GM18951 (cell line): ENCODE measurements around the gene SMARCA2.

ENCODE experiments used
- POLR2A ChIP-seq: IDR thresholded peaks from 4 replicates; pipeline ENCODE4 v1.6.1; 2011; ENCODE audit warnings: mild to moderate bottlenecking; ENCODE audit not compliant: insufficient read length, insufficient read depth; ENCODE audit errors: extremely low read depth
- in situ Hi-C: fragments of 300-500 bp; cut with MboI; formaldehyde crosslinking; loops from one replicate; pipeline ENCODE4 v1.12.0; 2022; ENCODE audit warnings: low sequenced_read_pairs, mixed read lengths, inconsistent platforms; ENCODE audit not compliant: unreplicated experiment

Gene SMARCA2

DNA sequence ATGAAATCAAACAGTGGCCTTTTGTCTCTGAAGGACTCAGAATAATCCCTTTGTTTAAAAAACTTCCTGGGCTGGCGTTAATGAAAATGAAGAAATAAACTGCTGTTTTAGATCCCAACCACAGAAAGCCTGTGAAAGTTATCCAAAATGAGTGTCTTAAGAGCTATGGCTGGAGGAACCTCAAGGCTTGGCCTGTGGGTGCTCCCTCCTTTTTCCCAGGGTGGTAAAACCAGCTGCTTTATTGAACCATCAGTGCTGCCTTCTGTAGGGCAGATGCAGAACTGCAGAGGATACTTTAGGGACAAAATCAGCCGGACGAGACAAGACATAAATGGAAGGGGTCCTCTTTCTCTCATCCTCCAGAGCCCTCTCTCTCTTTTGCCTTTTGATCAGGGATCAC lies 100.9 kb downstream of the SMARCA2 start:
- no peak for TF ChIP-seq POLR2A

DNA sequence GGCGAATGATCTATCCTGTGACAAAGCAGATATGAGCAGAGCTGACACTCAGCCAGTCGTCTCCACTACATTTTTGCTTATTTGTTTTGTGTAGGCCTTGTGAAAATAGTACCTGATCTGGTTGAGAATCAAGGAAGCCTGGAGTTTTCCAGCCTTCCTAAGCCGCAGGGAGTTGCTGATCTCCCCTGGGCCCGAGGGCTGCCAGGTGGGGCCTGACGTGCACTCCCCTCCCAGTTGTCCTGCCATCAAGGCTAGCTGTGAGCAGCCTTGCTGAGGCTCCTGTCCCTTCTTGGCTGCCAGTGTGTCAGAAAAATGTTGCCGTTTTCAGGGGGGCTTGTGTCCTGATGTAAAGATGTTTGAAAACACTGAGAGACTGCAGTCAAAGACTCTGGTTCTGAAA lies 102.4 kb downstream of the SMARCA2 start:
- TF ChIP-seq POLR2A: no peak
- in situ Hi-C loops: no loop called here

More for the DNA sequence above, 100.9 kb downstream of the SMARCA2 start:
- in situ Hi-C loops: no loop called here

DNA sequence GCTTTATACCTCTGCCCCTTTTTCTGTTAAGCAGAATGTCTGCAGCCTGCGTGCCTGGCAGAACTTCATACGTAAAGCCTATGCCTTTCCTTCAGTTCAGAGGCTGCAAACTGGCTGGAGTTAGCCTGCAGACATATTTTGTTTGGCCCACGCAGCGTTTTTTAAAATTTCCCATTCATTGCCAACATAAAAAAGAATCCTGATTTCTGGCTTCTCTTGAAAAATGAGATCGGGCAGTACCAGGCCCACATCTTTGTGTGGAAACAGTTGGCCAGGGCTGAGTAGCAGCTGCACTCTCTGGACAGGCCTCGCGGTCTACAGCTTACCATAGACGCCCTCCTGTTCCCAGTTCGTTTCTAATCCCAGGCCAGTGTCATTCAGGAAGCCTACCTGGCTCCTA lies 104.4 kb downstream of the SMARCA2 start:
- no peak for TF ChIP-seq POLR2A
- in situ Hi-C loops: no loop called here

DNA sequence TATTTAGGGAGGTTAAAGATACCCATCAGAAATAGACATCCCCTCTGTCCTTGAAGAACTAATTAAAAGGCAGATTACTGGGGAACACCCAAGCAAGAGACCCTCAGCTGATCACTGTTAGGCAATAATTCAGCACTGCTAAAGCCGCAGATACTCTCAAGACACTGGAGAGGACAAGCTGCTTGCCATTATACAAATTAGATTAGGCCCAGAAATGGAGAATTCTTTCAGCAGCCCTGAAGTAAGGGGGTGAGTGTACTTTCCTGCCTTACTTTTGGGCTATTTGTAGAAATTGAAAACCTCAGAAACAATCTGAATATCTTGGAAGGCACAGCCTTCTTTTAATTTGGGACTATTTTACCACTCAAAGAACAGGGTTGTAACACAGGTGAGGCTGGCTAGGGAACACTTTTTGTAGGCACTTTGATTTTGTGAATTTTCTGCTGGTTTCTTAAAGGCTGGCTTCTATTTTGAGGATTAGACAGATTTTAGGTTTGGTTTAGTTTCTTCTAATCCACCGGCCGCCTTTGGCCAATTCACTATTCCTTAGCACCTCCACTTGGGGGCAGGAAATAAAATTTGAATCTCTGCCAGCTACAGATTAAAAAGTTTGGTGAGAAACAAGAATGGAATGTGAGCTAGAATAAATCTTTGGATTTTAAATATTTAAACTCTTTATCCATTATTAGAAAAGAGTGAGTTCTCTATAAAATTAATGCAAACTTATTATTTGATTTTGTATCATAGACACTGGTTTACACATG lies 106.0 kb downstream of the SMARCA2 start:
- no peak for TF ChIP-seq POLR2A
- in situ Hi-C loops: no loop called here

DNA sequence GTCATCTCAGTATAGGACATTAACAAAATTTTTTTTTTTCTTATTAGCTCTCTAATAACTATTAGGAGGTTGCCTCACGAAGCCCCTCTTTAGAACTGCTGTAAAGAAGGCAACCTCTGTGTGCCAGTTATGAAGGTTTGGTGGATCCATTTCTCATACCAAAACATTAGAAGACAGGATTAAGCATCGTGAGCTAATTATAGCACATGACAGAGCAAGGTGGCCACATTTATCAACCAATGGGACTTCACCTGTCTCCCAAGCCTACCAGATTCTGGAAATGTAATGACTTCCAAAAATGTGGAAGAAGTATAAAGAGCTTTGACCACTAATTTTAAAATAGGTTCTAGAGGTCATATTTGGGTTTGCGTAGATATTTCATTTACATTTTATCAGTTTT lies 107.2 kb downstream of the SMARCA2 start:
- no peak for TF ChIP-seq POLR2A
- in situ Hi-C loops: no loop called here

DNA sequence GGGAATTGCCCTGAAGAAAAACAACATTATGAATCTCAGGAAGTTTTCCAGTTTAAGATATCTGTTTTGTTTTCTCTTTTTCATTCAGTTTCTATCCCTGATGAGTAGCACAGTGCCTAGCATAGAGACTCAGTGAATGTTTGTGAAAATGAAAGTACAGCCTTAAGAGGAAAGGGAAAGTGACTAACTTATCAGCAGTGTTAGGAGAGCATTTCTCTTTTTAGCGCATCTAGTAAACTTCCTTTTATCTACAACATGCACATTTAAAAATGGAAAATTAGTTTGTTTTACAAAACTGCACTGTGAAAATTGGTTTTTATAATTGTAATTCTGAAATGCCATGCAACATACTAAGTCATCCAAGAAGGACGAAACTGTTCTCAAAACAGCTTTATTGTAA lies 110.8 kb downstream of the SMARCA2 start:
- in situ Hi-C loops: loop anchor here (25.0 kb wide), 1 partner anchor 611 kb away; no protein-coding TSS in a partner anchor
- TF ChIP-seq POLR2A: no peak

DNA sequence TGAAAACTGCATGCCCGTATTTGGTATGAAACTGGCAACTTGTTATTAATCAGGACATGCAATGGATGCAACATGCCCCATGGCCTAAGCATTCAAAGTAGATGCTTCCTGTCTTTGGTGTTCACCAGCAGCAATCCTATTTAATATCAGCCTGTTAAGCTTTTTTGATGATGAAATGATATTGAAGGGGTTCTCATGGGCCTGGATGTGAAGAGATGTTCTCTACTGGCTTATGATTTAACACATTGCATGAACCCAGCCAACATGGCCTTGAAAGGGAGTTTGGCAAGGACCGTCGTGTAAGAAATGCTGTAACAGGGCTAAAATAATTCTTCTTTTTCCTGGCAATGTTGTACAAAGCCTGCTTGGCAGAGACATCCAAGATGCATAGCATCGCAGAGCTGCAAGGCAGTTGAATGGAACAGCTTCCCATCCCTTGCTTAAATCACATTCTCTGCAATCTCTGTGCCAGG lies 111.2 kb downstream of the SMARCA2 start:
- no peak for TF ChIP-seq POLR2A
- in situ Hi-C loops: loop anchor here (25.0 kb wide), 1 partner anchor 611 kb away; no protein-coding TSS in a partner anchor

DNA sequence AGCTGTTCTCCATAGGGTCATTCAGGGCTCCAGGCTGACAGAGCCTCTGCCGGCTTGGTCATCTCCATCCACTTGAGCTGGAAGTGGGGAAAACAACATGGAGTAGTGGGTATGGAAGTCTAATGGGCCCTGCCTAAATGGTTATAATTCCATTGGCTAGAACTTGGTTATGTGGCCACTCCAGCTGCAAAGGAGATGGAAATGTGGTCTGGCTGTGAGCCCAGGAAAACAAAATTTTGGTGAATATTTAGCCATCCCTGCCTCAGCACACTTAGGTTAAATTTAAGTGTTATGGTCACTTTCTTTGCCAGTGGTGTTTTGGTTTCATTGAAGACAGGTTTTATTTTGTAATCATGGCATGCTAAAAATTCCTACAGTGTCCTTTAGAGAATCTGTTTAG lies 112.3 kb downstream of the SMARCA2 start:
- in situ Hi-C loops: loop anchor here (25.0 kb wide), 1 partner anchor 610 kb away; no protein-coding TSS in a partner anchor
- TF ChIP-seq POLR2A: no peak

DNA sequence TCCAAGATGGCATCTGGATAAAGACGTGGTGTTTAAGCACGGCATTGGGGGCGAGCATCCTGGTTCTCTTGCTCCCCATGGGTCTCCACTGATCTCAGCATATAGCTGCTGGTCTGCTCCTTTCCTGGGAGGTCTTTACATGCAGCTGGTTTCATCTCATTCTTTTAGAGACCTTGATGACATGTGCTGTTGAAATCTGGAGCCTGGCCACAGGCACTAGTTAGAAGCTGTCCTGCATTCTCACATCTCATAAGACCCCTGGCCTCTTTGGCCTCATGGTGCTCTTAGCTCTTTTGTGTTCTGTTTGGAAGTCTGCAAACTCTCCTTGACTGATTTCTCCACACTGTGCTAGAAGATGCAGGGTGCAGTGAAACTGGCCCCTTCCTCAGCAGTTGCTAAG lies 113.0 kb downstream of the SMARCA2 start:
- TF ChIP-seq POLR2A: no peak
- in situ Hi-C loops: loop anchor here (25.0 kb wide), 1 partner anchor 609 kb away; no protein-coding TSS in a partner anchor

DNA sequence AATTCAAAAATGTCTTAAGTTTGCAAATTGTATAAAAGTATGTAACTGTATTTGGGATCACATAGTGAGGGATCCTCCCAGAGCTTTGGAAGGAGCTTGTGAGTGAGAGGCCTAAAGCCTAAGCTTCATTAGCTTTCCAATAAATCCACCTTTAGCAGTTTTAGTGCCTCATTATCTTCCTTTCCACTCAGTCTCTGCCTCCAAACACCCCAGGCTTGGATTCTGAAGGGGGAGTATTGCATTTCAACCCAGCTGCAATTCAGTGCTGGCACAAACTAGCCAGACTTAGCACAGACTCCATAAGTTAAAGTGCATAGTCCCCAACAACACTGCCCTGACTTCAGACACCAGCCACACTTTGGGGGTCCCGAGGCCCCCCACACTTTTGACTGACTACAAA lies 113.5 kb downstream of the SMARCA2 start:
- in situ Hi-C loops: loop anchor here (25.0 kb wide), 1 partner anchor 609 kb away; no protein-coding TSS in a partner anchor
- TF ChIP-seq POLR2A: no peak

DNA sequence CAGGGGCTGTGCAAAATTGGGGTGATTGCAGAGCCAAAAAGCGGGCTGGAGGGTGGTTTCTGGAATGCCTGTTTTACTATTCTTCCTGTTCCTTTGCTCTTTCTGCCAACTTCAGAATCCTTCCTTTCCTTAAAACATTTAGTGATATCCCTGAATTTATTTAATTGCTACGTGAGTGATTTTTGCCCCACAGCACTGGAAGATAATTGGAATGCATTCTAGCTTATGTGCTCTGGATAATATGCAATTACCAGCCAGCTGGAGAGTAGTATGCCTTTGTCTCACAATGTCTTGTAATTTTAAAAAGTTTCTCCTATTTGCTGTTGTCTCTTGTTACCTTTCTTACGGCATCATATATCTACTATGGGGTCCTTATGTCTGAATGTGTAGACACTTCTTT lies 115.8 kb downstream of the SMARCA2 start:
- in situ Hi-C loops: loop anchor here (25.0 kb wide), 1 partner anchor 606 kb away; no protein-coding TSS in a partner anchor
- no peak for TF ChIP-seq POLR2A

DNA sequence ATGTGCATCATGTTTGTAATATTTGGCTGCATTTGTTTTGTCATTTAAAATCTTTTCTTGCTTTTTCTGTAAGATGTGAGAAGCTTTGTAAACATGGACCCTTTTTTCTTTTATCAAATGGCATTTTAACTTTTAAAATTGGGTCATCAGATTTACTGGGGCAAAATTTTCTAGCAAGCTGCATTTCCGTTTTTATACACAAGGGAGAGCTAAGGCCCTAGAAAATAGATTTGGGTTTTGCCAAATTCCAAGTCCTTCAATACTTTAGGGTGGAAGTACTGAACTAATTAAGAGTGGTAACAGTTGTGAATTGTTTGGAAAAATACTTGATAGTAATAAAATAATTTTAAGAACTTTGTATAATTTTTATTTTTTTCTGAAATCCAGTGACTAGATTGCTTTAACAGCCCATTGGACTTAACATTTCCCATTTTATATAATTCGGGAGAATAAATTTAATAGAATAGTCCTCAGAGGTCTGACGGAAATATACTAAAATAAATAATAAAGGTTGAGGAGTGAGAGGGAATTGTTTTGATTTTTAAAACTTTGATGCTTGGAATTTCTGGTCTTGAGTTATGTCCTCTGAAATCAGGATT lies 117.4 kb downstream of the SMARCA2 start:
- in situ Hi-C loops: loop anchor here (25.0 kb wide), 1 partner anchor 605 kb away; no protein-coding TSS in a partner anchor
- no peak for TF ChIP-seq POLR2A

DNA sequence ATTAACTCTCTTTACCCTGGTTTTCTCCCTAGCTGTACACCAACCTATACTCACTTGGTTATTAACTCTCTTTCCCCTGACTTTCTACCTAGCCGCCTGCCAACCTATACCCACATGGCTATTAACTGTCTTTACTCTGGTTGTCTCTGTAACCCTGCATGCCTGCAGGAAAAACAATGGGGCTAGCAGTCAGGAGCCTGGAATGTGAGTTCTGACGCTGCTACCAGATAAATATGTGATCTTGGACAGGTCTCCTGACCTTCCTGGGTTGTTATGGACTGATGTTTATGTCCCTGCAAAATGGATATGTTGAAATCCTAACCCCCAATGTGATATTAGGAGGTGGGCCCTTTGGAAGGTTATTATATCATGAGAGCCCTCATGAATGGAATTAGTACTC lies 119.2 kb downstream of the SMARCA2 start:
- no peak for TF ChIP-seq POLR2A
- in situ Hi-C loops: loop anchor here (25.0 kb wide), 1 partner anchor 603 kb away; no protein-coding TSS in a partner anchor
